HL-60 (cell line): Measurements from ENCODE around the gene FAM83C.

ENCODE experiments used
- DNase-seq, 2 experiments: peaks; one replicate each; pipeline ENCODE4 v3.0.0-alpha.2; 2010 to 2020; ENCODE audit warnings: low read depth in 1 of 2, low spot score in 1 of 2
- H3K27ac ChIP-seq: fragments of 250-450 bp; sonication (Bioruptor Pico); replicated peaks from 2 replicates; pipeline ENCODE4 v1.5.1; 2020; ENCODE audit warnings: mild to moderate bottlenecking, moderate library complexity
- H3K27me3 ChIP-seq: fragments of 250-450 bp; sonication (Bioruptor Pico); 2 replicates; pipeline ENCODE4 v1.5.1; 2021; ENCODE audit warnings: mild to moderate bottlenecking, moderate library complexity; ENCODE audit not compliant: insufficient read depth, poor library complexity, severe bottlenecking
- H3K4me3 ChIP-seq: replicated peaks from 2 replicates; pipeline ENCODE4 v1.5.1; 2011; ENCODE audit warnings: mild to moderate bottlenecking, control low read depth, low read length; ENCODE audit not compliant: insufficient read depth
- CTCF ChIP-seq: IDR thresholded peaks from one replicate; pipeline ENCODE4 v1.5.1; 2011; ENCODE audit warnings: low read length, control low read depth, inconsistent platforms; ENCODE audit not compliant: insufficient read depth
- GABPA ChIP-seq: IDR thresholded peaks from 2 replicates; pipeline ENCODE4 v1.6.1; 2012; ENCODE audit warnings: low read depth
- POLR2AphosphoS5 ChIP-seq: IDR thresholded peaks from 2 replicates; pipeline ENCODE4 v1.6.1; 2012; ENCODE audit warnings: low read depth
- REST ChIP-seq: IDR thresholded peaks from 2 replicates; pipeline ENCODE4 v1.6.1; 2012; ENCODE audit warnings: low read depth; ENCODE audit not compliant: insufficient replicate concordance
- SPI1 ChIP-seq: IDR thresholded peaks from 2 replicates; pipeline ENCODE4 v1.6.1; 2012; ENCODE audit warnings: low read depth, mild to moderate bottlenecking, borderline replicate concordance

FAM83C gene

GRCh38 chr20:35339007-35339406 lies 46.8 kb upstream of the FAM83C start:
- DNase-seq = no peak
- TF ChIP-seq GABPA = no peak
- no peak for TF ChIP-seq POLR2AphosphoS5
- TF ChIP-seq REST = no peak
- TF ChIP-seq CTCF = no peak
- no peak for TF ChIP-seq SPI1
- Histone ChIP-seq H3K27me3 (no peaks in the 10 kb centered on the region), H3K27ac (no peak overlapping the region), H3K4me3 (no peak overlapping the region)

- Histone ChIP-seq H3K27me3 (no peaks in the 10 kb centered on the region), H3K27ac (no peak overlapping the region), H3K4me3 (no peak overlapping the region)
- DNase-seq = no peak
- TF ChIP-seq POLR2AphosphoS5 = no peak
- TF ChIP-seq REST = no peak
- TF ChIP-seq SPI1 = no peak
- TF ChIP-seq GABPA = no peak
- TF ChIP-seq CTCF = no peak
These were observed 42.3 kb upstream of the FAM83C start for GRCh38 chr20:35334311-35335101.

GRCh38 chr20:35333606-35334005 lies 41.4 kb upstream of the FAM83C start:
- H3K27me3 ChIP-seq = no peaks in the 10 kb centered on the region
- no peak overlapping the region for H3K27ac ChIP-seq
- TF ChIP-seq SPI1 = no peak
- TF ChIP-seq POLR2AphosphoS5 = no peak
- TF ChIP-seq CTCF = no peak
- TF ChIP-seq GABPA = no peak
- no peak for TF ChIP-seq REST
- no peak for DNase-seq
- no peak overlapping the region for H3K4me3 ChIP-seq
